Peyer's patch (tissue), 4 donors: Measurements from ENCODE around the gene GPR34.

Experiments
- CTCF ChIP-seq, 6 experiments: fragments of 450-650 bp in 4 of 6; fragments of 200-600 bp in 2 of 6; sonication (generic) in 1 of 6; IDR thresholded peaks; one replicate each; pipeline ENCODE4 v1.5.1; 2017 to 2019; ENCODE audit warnings: antibody characterized with exemption in 6 of 6, mild to moderate bottlenecking in 3 of 6, moderate library complexity in 1 of 6
- POLR2A ChIP-seq, 2 donors: fragments of 450-650 bp; IDR thresholded peaks; one replicate each; pipeline ENCODE4 v1.5.1; 2017; ENCODE audit warnings: antibody characterized with exemption in 2 of 2, mild to moderate bottlenecking in 2 of 2, moderate library complexity in 2 of 2

GRCh38 chrX:41703574-41704029, 14.8 kb downstream of the GPR34 start:
- TF ChIP-seq CTCF (IDR thresholded peaks at IDR 0.05): no peak
- TF ChIP-seq POLR2A (IDR thresholded peaks at IDR 0.05): no peak
